ENCODE results near the gene HAX1. TPM values are rescaled to one million over a fixed set of nuclear protein-coding genes. Genes with fewer than 3 reads are reported as not detected.
"Not testable (repeated sequence)": the region's sequence is repeated elsewhere in the genome, so short reads cannot be mapped to it uniquely, and the experiment has no call there.

The HAX1 gene
- total RNA-seq, 1 experiment from 2014 or later, result 175 TPM

GRCh38 chr1:154304664-154305337 lies 32.4 kb downstream of the HAX1 start:
- H3K36me3 ChIP-seq, result no peaks in the 10 kb centered on the region
- H3K27me3 ChIP-seq (replicated peaks), result no peaks in the 10 kb centered on the region
- no peak overlapping the region for H3K4me3 ChIP-seq
- peaks cover 6% of the 10 kb centered on the region for H3K4me1 ChIP-seq (replicated peaks)
- peak; percentile 43 to 70 for DNase-seq (ENCODE audit: low read depth in 1 of 2, low spot score in 2 of 2)
- H3K9me3 ChIP-seq (replicated peaks), result no peaks in the 10 kb centered on the region
- no peak overlapping the region for H3K27ac ChIP-seq

GRCh38 chr1:154306151-154306550 lies 33.7 kb downstream of the HAX1 start:
- Histone ChIP-seq H3K36me3 (no peaks in the 10 kb centered on the region), H3K27ac (no peak overlapping the region), H3K27me3 (replicated peaks) (no peaks in the 10 kb centered on the region), H3K9me3 (replicated peaks) (no peaks in the 10 kb centered on the region), H3K4me1 (replicated peaks) (peaks cover 6% of the 10 kb centered on the region), H3K4me3 (no peak overlapping the region)
- DNase-seq (ENCODE audit: low read depth in 1 of 2, low spot score in 2 of 2), result no peak

GRCh38 chr1:154307670-154308270 lies 35.3 kb downstream of the HAX1 start:
- H3K4me1 ChIP-seq (replicated peaks); H3K27ac ChIP-seq; H3K4me3 ChIP-seq; H3K36me3 ChIP-seq; DNase-seq (ENCODE audit: low read depth in 1 of 2, low spot score in 2 of 2); H3K27me3 ChIP-seq (replicated peaks); H3K9me3 ChIP-seq (replicated peaks): not testable (repeated sequence)

- not testable (repeated sequence) for H3K27ac ChIP-seq; H3K36me3 ChIP-seq; H3K27me3 ChIP-seq (replicated peaks); DNase-seq (ENCODE audit: low read depth in 1 of 2, low spot score in 2 of 2); H3K4me3 ChIP-seq; H3K4me1 ChIP-seq (replicated peaks); H3K9me3 ChIP-seq (replicated peaks)
Observed at GRCh38 chr1:154309136-154309535, 36.7 kb downstream of the HAX1 start.

GRCh38 chr1:154312229-154313065 lies 40.0 kb downstream of the HAX1 start:
- H3K27ac ChIP-seq; H3K4me3 ChIP-seq; DNase-seq (ENCODE audit: low read depth in 1 of 2, low spot score in 2 of 2); H3K36me3 ChIP-seq; H3K9me3 ChIP-seq (replicated peaks); H3K4me1 ChIP-seq (replicated peaks); H3K27me3 ChIP-seq (replicated peaks): not testable (repeated sequence)

GRCh38 chr1:154313066-154313356 lies 40.6 kb downstream of the HAX1 start:
- no peaks in the 10 kb centered on the region; the same call in 1 of the 2 replicates for H3K4me1 ChIP-seq (replicated peaks)
- no peak overlapping the region for H3K4me3 ChIP-seq
- H3K9me3 ChIP-seq (replicated peaks), result 0 out of 2 replicates have a peak, but pooled peaks cover 4% of the 10 kb centered on the region
- no peak for DNase-seq (ENCODE audit: low read depth in 1 of 2, low spot score in 2 of 2)
- no peak overlapping the region for H3K27ac ChIP-seq
- no peaks in the 10 kb centered on the region for H3K36me3 ChIP-seq
- H3K27me3 ChIP-seq (replicated peaks), result 0 out of 2 replicates have a peak, but pooled peaks cover 6% of the 10 kb centered on the region

- H3K27me3 ChIP-seq (replicated peaks); H3K36me3 ChIP-seq; H3K27ac ChIP-seq; DNase-seq (ENCODE audit: low read depth in 1 of 2, low spot score in 2 of 2); H3K4me3 ChIP-seq; H3K4me1 ChIP-seq (replicated peaks); H3K9me3 ChIP-seq (replicated peaks): not testable (repeated sequence)
Observed at GRCh38 chr1:154314226-154314625, 41.8 kb downstream of the HAX1 start.

GRCh38 chr1:154316704-154317103 lies 44.3 kb downstream of the HAX1 start:
- H3K4me1 ChIP-seq (replicated peaks), result peaks cover 4% of the 10 kb centered on the region; the same call in 1 of the 2 replicates
- H3K27ac ChIP-seq, result no peak overlapping the region
- no peak overlapping the region for H3K4me3 ChIP-seq
- H3K36me3 ChIP-seq, result no peaks in the 10 kb centered on the region
- DNase-seq (ENCODE audit: low read depth in 1 of 2, low spot score in 2 of 2), result no peak
- H3K9me3 ChIP-seq (replicated peaks), result peaks cover 5% of the 10 kb centered on the region; the same call in 1 of the 2 replicates
- H3K27me3 ChIP-seq (replicated peaks), result 0 out of 2 replicates have a peak, but pooled peaks cover 6% of the 10 kb centered on the region

- Histone ChIP-seq H3K27me3 (replicated peaks) (0 out of 2 replicates have a peak, but pooled peaks cover 6% of the 10 kb centered on the region), H3K4me1 (replicated peaks) (peaks cover 4% of the 10 kb centered on the region; the same call in 1 of the 2 replicates), H3K4me3 (no peak overlapping the region), H3K9me3 (replicated peaks) (peaks cover 5% of the 10 kb centered on the region; the same call in 1 of the 2 replicates), H3K36me3 (no peaks in the 10 kb centered on the region), H3K27ac (no peak overlapping the region)
- DNase-seq (ENCODE audit: low read depth in 1 of 2, low spot score in 2 of 2), result peak in 1 of 2 experiments; percentile 15
Observed at GRCh38 chr1:154318386-154318785, 46.0 kb downstream of the HAX1 start.

GRCh38 chr1:154320882-154321608 lies 48.6 kb downstream of the HAX1 start, which contains the start of gene AQP10:
Gene AQP10, plus strand, starts transcription at chr1:154321093. Its CDS starts 63 bp downstream, at chr1:154321156.
- DNase-seq (ENCODE audit: low read depth in 1 of 2, low spot score in 2 of 2), result no peak

GRCh38 chr1:154321609-154321934 lies 49.1 kb downstream of the HAX1 start:
- not testable (repeated sequence) for H3K9me3 ChIP-seq (replicated peaks); DNase-seq (ENCODE audit: low read depth in 1 of 2, low spot score in 2 of 2); H3K4me3 ChIP-seq; H3K27me3 ChIP-seq (replicated peaks); H3K27ac ChIP-seq; H3K36me3 ChIP-seq
- H3K4me1 ChIP-seq (replicated peaks), result peaks cover 13% of the 10 kb centered on the region

More at GRCh38 chr1:154320882-154321608, 48.6 kb downstream of the HAX1 start, which contains the start of gene AQP10:
- Histone ChIP-seq H3K9me3 (replicated peaks) (peaks cover 5% of the 10 kb centered on the region; the same call in 1 of the 2 replicates), H3K4me3 (no peak within 1 kb of the TSS), H3K27me3 (replicated peaks) (0 out of 2 replicates have a peak, but pooled peaks cover 6% of the 10 kb centered on the region), H3K27ac (no peak within 1 kb of the TSS), H3K4me1 (replicated peaks) (peaks cover 8% of the 10 kb centered on the region), H3K36me3 (0 out of 2 replicates have a peak, but pooled peaks cover 5% of the 10 kb centered on the region)

GRCh38 chr1:154323493-154323892 lies 51.1 kb downstream of the HAX1 start:
- no peaks in the 10 kb centered on the region for H3K27me3 ChIP-seq (replicated peaks)
- no peak for DNase-seq (ENCODE audit: low read depth in 1 of 2, low spot score in 2 of 2)
- no peak overlapping the region for H3K4me3 ChIP-seq
- 0 out of 2 replicates have a peak, but pooled peaks cover 2% of the 10 kb centered on the region for H3K9me3 ChIP-seq (replicated peaks)
- H3K27ac ChIP-seq, result no peak overlapping the region
- H3K36me3 ChIP-seq, result peaks cover 12% of the 10 kb centered on the region
- H3K4me1 ChIP-seq (replicated peaks), result peaks cover 16% of the 10 kb centered on the region

GRCh38 chr1:154324241-154324640 lies 51.8 kb downstream of the HAX1 start:
- H3K9me3 ChIP-seq (replicated peaks), result 0 out of 2 replicates have a peak, but pooled peaks cover under 1% of the 10 kb centered on the region
- H3K27ac ChIP-seq, result no peak overlapping the region
- H3K27me3 ChIP-seq (replicated peaks), result no peaks in the 10 kb centered on the region
- peak overlapping the region; percentile 95; the same call in 1 of the 2 replicates for H3K4me3 ChIP-seq
- H3K36me3 ChIP-seq, result peaks cover 14% of the 10 kb centered on the region
- no peak for DNase-seq (ENCODE audit: low read depth in 1 of 2, low spot score in 2 of 2)
- H3K4me1 ChIP-seq (replicated peaks), result peaks cover 15% of the 10 kb centered on the region
